GM12875 (cell line): ENCODE results near the gene MFSD6.

ENCODE experiments used
- H3K4me3 ChIP-seq: one replicate; pipeline ENCODE4 v1.5.1; 2011; ENCODE audit warnings: low read depth, low read length, control low read depth
- CTCF ChIP-seq: IDR thresholded peaks from 2 replicates; pipeline ENCODE4 v1.5.1; 2011; ENCODE audit warnings: low read depth, mild to moderate bottlenecking, control low read depth, inconsistent platforms, low read length, moderate library complexity, borderline replicate concordance; ENCODE audit not compliant: insufficient read depth

The MFSD6 gene

DNA sequence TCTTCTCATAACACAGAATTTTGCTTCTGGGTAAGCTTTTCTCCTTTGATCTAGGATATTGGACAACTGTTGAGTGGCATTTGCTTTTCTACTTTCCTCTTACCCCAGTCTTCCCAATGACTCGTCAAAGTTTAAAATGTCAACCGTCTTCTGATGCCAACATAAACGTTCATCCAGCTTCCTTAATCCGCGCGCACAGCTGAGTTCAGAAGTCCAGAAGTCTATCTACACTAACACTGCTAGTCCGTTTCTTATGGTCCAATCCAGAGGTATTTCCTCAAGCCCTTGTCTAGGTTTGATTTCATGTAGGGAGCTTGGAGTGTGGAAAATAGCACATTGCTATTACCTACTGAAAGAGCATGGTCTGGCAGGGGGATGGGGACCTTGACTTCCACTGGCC is 48.7 kb downstream of the MFSD6 start:
- H3K4me3 ChIP-seq = no peak overlapping the region
- no peak for TF ChIP-seq CTCF

GRCh38 chr2:190457256-190457655 is 49.1 kb downstream of the MFSD6 start:
- TF ChIP-seq CTCF = no peak
- no peak overlapping the region for H3K4me3 ChIP-seq

- no peak overlapping the region for H3K4me3 ChIP-seq
- no peak for TF ChIP-seq CTCF
Measured at GRCh38 chr2:190458352-190459107, 50.4 kb downstream of the MFSD6 start.

DNA sequence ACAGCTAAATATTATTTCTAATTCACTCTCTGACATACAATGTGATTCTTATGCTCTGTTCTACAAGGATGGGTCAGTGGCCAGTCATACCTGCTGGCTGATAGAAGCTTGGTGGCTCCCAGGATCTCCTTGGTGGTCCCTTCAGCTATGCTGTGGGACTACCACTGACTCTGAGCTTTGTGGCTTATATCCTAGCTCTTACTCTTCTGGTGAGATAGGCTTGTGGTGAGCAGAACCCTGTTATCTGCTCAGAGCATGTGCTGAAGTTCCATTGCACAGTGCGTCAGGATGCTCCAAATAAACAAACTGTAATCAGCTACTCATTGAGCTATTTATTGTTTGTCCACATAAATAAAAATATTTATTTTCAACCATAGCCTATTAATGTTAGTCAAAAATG is 51.7 kb downstream of the MFSD6 start:
- H3K4me3 ChIP-seq = no peak overlapping the region
- no peak for TF ChIP-seq CTCF

- H3K4me3 ChIP-seq = no peak overlapping the region
- TF ChIP-seq CTCF = no peak
Measured at GRCh38 chr2:190460487-190460886, 52.3 kb downstream of the MFSD6 start.

DNA sequence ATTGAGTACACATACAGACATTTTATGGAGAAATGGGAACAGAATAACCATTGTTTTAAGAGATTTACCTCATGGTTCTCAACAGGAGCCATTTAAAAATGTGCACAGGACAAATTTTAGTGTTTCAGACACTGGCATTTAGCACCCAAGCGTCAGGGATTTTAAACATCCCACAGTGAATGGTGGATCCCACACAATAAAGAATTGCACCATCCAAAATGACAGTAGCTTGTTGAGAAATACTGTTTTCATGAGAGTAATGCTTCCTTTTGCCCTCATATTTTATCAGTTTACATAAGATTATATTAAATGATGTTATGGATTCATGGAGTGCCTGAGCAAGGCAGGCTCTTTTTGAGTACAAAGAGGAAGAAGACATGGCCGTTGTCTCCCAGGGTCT is 54.0 kb downstream of the MFSD6 start:
- no peak overlapping the region for H3K4me3 ChIP-seq
- no peak for TF ChIP-seq CTCF

DNA sequence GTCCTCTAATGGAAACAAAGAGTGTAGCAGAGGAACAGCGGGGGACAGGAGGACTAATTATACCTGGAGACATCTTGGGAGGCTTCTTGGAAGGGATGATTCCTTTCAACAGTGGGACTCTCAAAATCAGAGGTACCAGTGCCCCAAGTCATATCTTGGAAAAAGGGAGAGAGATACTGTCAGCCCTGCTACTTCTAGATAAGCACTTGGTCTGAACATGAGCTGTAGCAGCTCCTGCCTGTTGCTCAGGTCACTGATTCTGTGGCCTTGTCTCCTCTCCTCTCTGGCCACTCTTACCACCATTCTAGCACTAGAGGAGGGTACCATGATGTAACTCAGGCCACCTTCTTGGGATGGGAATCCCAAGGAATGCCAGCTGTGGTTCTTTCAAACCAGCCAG is 54.5 kb downstream of the MFSD6 start:
- no peak overlapping the region for H3K4me3 ChIP-seq
- TF ChIP-seq CTCF = no peak
